H9 (cell line): Measurements from ENCODE around the gene MSI1. TPM values are rescaled to one million over a fixed set of nuclear protein-coding genes. Genes with fewer than 3 reads are reported as not detected.

Source experiments
- DNase-seq: peaks from one replicate; pipeline ENCODE4 v3.0.0-alpha.2; 2017
- H2AFZ ChIP-seq: one replicate; pipeline ENCODE4 v1.6.1; 2013; ENCODE audit warnings: mild to moderate bottlenecking, low read length, control low read depth, moderate library complexity
- H2AK5ac ChIP-seq: 2 replicates; pipeline ENCODE4 v1.6.1; 2013; ENCODE audit warnings: low read length, control low read depth, mixed read lengths; ENCODE audit not compliant: insufficient read length
- H2BK120ac ChIP-seq: one replicate; pipeline ENCODE4 v1.6.1; 2013; ENCODE audit warnings: low read depth, mild to moderate bottlenecking, low read length, control low read depth, inconsistent platforms; ENCODE audit not compliant: poor library complexity, severe bottlenecking
- H2BK12ac ChIP-seq: 2 replicates; pipeline ENCODE4 v1.6.1; 2013; ENCODE audit warnings: low read length, control low read depth, mixed read lengths, low read depth; ENCODE audit not compliant: insufficient read length
- H2BK15ac ChIP-seq: 2 replicates; pipeline ENCODE4 v1.6.1; 2013; ENCODE audit warnings: low read depth, low read length, control low read depth
- H2BK20ac ChIP-seq: one replicate; pipeline ENCODE4 v1.6.1; 2013; ENCODE audit warnings: low read depth, mild to moderate bottlenecking, low read length, control low read depth, inconsistent platforms; ENCODE audit not compliant: poor library complexity, severe bottlenecking
- H2BK5ac ChIP-seq: 2 replicates; pipeline ENCODE4 v1.6.1; 2013; ENCODE audit warnings: low read length, control low read depth, mixed read lengths; ENCODE audit not compliant: insufficient read length
- H3K14ac ChIP-seq: 2 replicates; pipeline ENCODE4 v1.6.1; 2013; ENCODE audit warnings: low read length, control low read depth; ENCODE audit not compliant: insufficient read depth
- H3K18ac ChIP-seq: 2 replicates; pipeline ENCODE4 v1.6.1; 2013; ENCODE audit warnings: low read depth, mild to moderate bottlenecking, mixed read lengths, low read length, control low read depth; ENCODE audit not compliant: insufficient read length
- H3K23ac ChIP-seq: 2 replicates; pipeline ENCODE4 v1.6.1; 2013; ENCODE audit warnings: low read length, control low read depth, mixed read lengths, low read depth; ENCODE audit not compliant: insufficient read length
- H3K23me2 ChIP-seq: 2 replicates; pipeline ENCODE4 v1.6.1; 2013; ENCODE audit warnings: low read depth, mild to moderate bottlenecking, mixed read lengths, low read length, control low read depth; ENCODE audit not compliant: insufficient read length, poor library complexity, severe bottlenecking
- H3K27ac ChIP-seq: 2 replicates; pipeline ENCODE4 v1.5.1; 2013; ENCODE audit warnings: low read length, control low read depth, mixed read lengths, low read depth; ENCODE audit not compliant: insufficient read length
- H3K27me3 ChIP-seq: 2 replicates; pipeline ENCODE4 v1.6.1; 2013; ENCODE audit warnings: low read length, control low read depth, inconsistent platforms; ENCODE audit not compliant: insufficient read depth
- H3K4ac ChIP-seq: 2 replicates; pipeline ENCODE4 v1.6.1; 2013; ENCODE audit warnings: low read depth, mild to moderate bottlenecking, control low read depth, inconsistent platforms, low read length, moderate library complexity
- H3K4me1 ChIP-seq: 2 replicates; pipeline ENCODE4 v1.6.1; 2013; ENCODE audit warnings: low read length, control low read depth, inconsistent platforms; ENCODE audit not compliant: insufficient read depth
- H3K4me2 ChIP-seq: 2 replicates; pipeline ENCODE4 v1.6.1; 2013; ENCODE audit warnings: low read length, control low read depth, mixed read lengths; ENCODE audit not compliant: insufficient read length, insufficient read depth
- H3K56ac ChIP-seq: 2 replicates; pipeline ENCODE4 v1.6.1; 2013; ENCODE audit warnings: low read depth, mild to moderate bottlenecking, mixed read lengths, low read length, control low read depth; ENCODE audit not compliant: insufficient read length
- H3K79me1 ChIP-seq: 2 replicates; pipeline ENCODE4 v1.6.1; 2013; ENCODE audit warnings: low read depth, mild to moderate bottlenecking, moderate library complexity, low read length, control low read depth, inconsistent platforms; ENCODE audit not compliant: insufficient read depth, poor library complexity, severe bottlenecking
- H3K79me2 ChIP-seq: 2 replicates; pipeline ENCODE4 v1.6.1; 2013; ENCODE audit warnings: low read length, control low read depth, inconsistent platforms; ENCODE audit not compliant: insufficient read depth
- H3K9ac ChIP-seq: 2 replicates; pipeline ENCODE4 v1.6.1; 2013; ENCODE audit warnings: low read length, control low read depth, mixed read lengths; ENCODE audit not compliant: insufficient read length; ENCODE audit errors: extremely low read depth
- H3K9me3 ChIP-seq: one replicate; pipeline ENCODE4 v1.6.1; 2013; ENCODE audit warnings: low read depth, low read length, inconsistent platforms; ENCODE audit not compliant: control insufficient read depth
- H3T11ph ChIP-seq: one replicate; pipeline ENCODE4 v1.6.1; 2013; ENCODE audit warnings: mild to moderate bottlenecking, low read length, control low read depth, inconsistent platforms
- H4K20me1 ChIP-seq: one replicate; pipeline ENCODE4 v1.6.1; 2013; ENCODE audit not compliant: control insufficient read depth, insufficient read length, insufficient read depth
- H4K5ac ChIP-seq: 2 replicates; pipeline ENCODE4 v1.6.1; 2013; ENCODE audit warnings: low read depth, mild to moderate bottlenecking, mixed read lengths, low read length, control low read depth; ENCODE audit not compliant: insufficient read length
- H4K8ac ChIP-seq: replicated peaks from 2 replicates; pipeline ENCODE4 v1.6.1; 2013; ENCODE audit warnings: low read length, control low read depth, mixed read lengths, low read depth; ENCODE audit not compliant: insufficient read length
- H4K91ac ChIP-seq: 2 replicates; pipeline ENCODE4 v1.6.1; 2013; ENCODE audit warnings: low read depth, mild to moderate bottlenecking, moderate library complexity, mixed read lengths, low read length, control low read depth; ENCODE audit not compliant: insufficient read length
- H3K27ac Mint-ChIP-seq, 3 experiments: 2 replicates in 2 of 3; 3 replicates in 1 of 3; pipeline ENCODE4 v1.8.0; 2020 to 2021; ENCODE audit warnings: mixed read lengths in 3 of 3, mild to moderate bottlenecking in 1 of 3, moderate library complexity in 1 of 3
- H3K27me3 Mint-ChIP-seq: 2 replicates; pipeline ENCODE4 v1.8.0; 2021; ENCODE audit warnings: low read depth, mild to moderate bottlenecking, moderate library complexity, mixed read lengths
- H3K36me3 Mint-ChIP-seq, 3 experiments: 2 replicates in 2 of 3; 3 replicates in 1 of 3; pipeline ENCODE4 v1.8.0; 2020 to 2021; ENCODE audit warnings: low read depth in 3 of 3, mixed read lengths in 3 of 3; ENCODE audit not compliant: insufficient read depth in 1 of 3
- H3K4me1 Mint-ChIP-seq, 2 experiments: 2 replicates each; pipeline ENCODE4 v1.8.0; 2020; ENCODE audit warnings: mixed read lengths in 2 of 2
- H3K4me3 Mint-ChIP-seq, 2 experiments: 2 replicates in 1 of 2; 3 replicates in 1 of 2; pipeline ENCODE4 v1.8.0; 2020 to 2021; ENCODE audit warnings: mild to moderate bottlenecking in 2 of 2, mixed read lengths in 2 of 2, moderate library complexity in 1 of 2
- H3K9me3 Mint-ChIP-seq, 2 experiments: 2 replicates in 1 of 2; 3 replicates in 1 of 2; pipeline ENCODE4 v1.8.0; 2020; ENCODE audit warnings: mild to moderate bottlenecking in 2 of 2, mixed read lengths in 2 of 2, moderate library complexity in 1 of 2
- WGBS: extraction: QIAGEN DNeasy Blood & Tissue Kit; methylation state at CpG from one replicate; pipeline ENCODE4 v1.1.7; 2013; ENCODE audit warnings: missing lambda C conversion rate, low lambda C conversion rate, mixed read lengths; ENCODE audit not compliant: insufficient read length; ENCODE audit errors: extremely low coverage; 5-methylcytosine and 5-hydroxymethylcytosine counted together
- total RNA-seq: library from RNA; stranded (reverse); gene quantifications from 2 replicates; pipeline ENCODE4 v1.2.1, GENCODE V29; 2021
- TF ChIP-seq, protein P1 (sequence below): fragments of 200-600 bp; sonication (generic); conservative IDR thresholded peaks from 3 replicates; pipeline ENCODE4 v1.8.0; 2021; ENCODE audit warnings: antibody characterized with exemption, mild to moderate bottlenecking

MSI1 gene
- total RNA-seq, 1 experiment from 2014 or later: 91.5 TPM

DNA sequence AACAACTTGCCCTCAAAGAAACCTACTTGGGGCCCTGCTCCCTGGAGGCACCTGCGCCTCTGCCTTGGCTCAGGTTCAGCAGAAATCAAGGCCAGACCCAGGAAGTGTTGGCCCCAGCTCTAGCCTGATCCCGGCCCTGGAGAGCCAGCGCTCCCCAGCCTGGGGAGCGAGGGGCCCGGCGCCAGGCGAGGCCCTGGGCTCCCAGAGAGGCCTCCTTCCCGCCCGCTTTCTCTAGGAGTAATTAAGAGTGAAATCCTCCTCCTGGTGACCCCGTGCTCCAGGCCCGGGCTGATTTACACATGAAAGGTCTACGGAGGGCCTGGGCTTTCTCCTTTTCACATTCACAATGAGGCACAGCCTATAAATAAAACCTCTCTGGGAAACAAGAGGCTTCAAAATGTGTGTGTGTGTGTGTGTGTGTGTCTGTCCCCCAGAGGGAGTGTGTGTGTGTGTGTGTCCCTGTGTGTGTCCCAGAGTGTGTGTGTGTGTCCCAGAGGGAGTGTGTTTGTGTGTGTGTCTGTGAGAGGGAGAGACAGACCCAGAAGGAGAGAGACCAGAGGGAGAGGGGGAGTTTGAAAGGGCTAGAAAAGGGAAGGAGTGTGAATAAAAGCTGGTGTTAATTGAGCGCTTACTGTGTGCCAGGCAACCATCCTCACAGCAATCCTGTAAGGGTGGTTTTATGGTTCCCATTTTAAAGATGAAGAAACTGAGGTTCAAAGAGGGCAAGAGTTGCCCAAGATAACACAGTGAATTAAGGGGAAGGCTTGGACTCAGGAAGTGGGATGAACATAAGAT lies 45.1 kb upstream of the MSI1 start:
- peak overlapping the region; percentile 35 for H3K27ac ChIP-seq
- no peak overlapping the region for H4K8ac ChIP-seq
- H3K56ac ChIP-seq: no peak overlapping the region
- peak overlapping the region; percentile 74; the same call in 1 of the 2 replicates for H3K14ac ChIP-seq
- H3K4ac ChIP-seq: no peak overlapping the region
- H4K91ac ChIP-seq: no peak overlapping the region
- H3K9me3 Mint-ChIP-seq: no peaks in the 10 kb centered on the region; a peak in 1 of 5 replicates
- H2AK5ac ChIP-seq: no peak overlapping the region
- H3K9ac ChIP-seq: no peak overlapping the region
- H3K79me1 ChIP-seq: no peaks in the 10 kb centered on the region
- no peak overlapping the region for H2BK20ac ChIP-seq
- no peak overlapping the region for H2AFZ ChIP-seq
- no peak overlapping the region for H3T11ph ChIP-seq
- no peaks in the 10 kb centered on the region; a peak in 1 of 7 replicates for H3K36me3 Mint-ChIP-seq
- no peaks in the 10 kb centered on the region for H3K9me3 ChIP-seq
- peak overlapping the region; percentile 93 to 99 (median 96) for H3K27ac Mint-ChIP-seq
- H2BK120ac ChIP-seq: no peak overlapping the region
- H4K5ac ChIP-seq: no peak overlapping the region
- no peak overlapping the region for H2BK15ac ChIP-seq
- no peak overlapping the region for H2BK5ac ChIP-seq
- H3K4me1 ChIP-seq: no peaks in the 10 kb centered on the region
- H3K27me3 ChIP-seq: no peaks in the 10 kb centered on the region
- WGBS: no CpG with 5 or more reads among the region's 13 CpGs
- no peaks in the 10 kb centered on the region for H3K23me2 ChIP-seq
- H3K18ac ChIP-seq: peak overlapping the region; percentile 63
- peaks cover 1% of the 10 kb centered on the region; the same call in 1 of the 2 replicates for H3K27me3 Mint-ChIP-seq
- peak overlapping the region; percentile 17 for H3K4me2 ChIP-seq
- peak; percentile 96 for DNase-seq
- H3K79me2 ChIP-seq: no peaks in the 10 kb centered on the region
- TF ChIP-seq, protein P1, sequence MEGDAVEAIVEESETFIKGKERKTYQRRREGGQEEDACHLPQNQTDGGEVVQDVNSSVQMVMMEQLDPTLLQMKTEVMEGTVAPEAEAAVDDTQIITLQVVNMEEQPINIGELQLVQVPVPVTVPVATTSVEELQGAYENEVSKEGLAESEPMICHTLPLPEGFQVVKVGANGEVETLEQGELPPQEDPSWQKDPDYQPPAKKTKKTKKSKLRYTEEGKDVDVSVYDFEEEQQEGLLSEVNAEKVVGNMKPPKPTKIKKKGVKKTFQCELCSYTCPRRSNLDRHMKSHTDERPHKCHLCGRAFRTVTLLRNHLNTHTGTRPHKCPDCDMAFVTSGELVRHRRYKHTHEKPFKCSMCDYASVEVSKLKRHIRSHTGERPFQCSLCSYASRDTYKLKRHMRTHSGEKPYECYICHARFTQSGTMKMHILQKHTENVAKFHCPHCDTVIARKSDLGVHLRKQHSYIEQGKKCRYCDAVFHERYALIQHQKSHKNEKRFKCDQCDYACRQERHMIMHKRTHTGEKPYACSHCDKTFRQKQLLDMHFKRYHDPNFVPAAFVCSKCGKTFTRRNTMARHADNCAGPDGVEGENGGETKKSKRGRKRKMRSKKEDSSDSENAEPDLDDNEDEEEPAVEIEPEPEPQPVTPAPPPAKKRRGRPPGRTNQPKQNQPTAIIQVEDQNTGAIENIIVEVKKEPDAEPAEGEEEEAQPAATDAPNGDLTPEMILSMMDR: no peak
- no peak overlapping the region for H3K23ac ChIP-seq
- H4K20me1 ChIP-seq: no peaks in the 10 kb centered on the region
- H2BK12ac ChIP-seq: peak overlapping the region; percentile 59
- peak overlapping the region; percentile 0 to 70; a peak in 4 of 5 replicates for H3K4me3 Mint-ChIP-seq
- peaks cover 24 to 26% of the 10 kb centered on the region in 2 experiments for H3K4me1 Mint-ChIP-seq
